Measurements from ENCODE around the gene CPSF3.

Gene CPSF3

DNA sequence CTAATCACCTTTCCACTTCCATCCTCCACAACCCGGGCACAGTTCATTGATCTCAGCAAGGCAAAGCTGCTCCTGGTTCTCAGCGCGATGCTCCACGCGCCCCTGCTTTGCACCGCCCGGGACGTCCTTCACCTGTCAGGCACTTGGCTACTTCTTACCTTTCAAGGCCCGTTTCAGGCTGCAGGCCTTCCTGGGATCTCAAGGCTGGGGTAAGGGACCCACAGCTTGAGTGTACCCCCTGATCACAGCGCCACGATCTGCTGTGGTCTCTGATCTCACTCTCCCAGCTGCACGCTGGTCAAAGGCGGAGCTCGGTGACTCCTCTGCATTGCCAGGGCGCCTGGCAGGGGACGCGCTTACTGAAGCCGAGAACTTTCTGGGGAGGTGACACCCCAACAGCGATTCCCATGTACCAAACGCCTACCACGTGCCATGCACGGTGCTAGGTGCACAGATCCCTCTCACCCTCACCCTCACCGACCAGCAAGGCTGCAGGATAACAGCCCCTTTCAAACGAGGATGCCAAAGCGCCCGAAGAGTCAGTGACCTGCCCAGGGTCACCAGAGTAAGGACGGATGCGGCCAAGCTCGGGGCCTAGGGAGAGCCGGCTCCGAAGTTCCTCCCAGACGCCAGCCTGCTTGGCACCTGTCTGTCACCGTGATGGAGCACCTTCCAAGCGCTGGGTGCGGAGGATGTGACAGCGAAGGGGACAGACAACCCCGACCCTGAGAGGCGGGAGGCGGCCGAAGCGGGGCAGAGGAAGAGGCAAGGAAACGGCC lies 944 bp upstream of the CPSF3 start:
- peak; percentile 55 for DNase-seq

DNA sequence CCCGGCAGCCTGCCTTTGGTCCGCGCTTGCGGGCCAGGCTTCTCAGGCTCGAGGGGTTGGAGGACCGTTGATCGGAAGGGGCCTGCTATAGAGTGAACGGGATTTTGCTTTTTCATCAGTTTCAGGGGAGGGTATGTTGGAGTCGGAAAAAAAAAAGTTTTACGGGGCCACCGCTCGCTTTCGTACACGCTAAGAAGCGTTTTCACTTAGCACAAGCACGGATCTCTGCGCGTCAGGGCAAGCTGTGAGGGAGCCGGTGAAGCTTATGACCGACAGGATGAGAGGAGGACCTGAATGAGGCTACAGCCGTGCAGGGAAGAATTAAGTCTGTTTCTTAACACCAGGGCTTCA lies 443 bp downstream of the CPSF3 start:
- no peak for DNase-seq

- no peak for DNase-seq
Observed at GRCh38 chr2:9424447-9425164, 1.2 kb downstream of the CPSF3 start.

- DNase-seq, result no peak
Observed at GRCh38 chr2:9428965-9429577, 5.6 kb downstream of the CPSF3 start.

DNA sequence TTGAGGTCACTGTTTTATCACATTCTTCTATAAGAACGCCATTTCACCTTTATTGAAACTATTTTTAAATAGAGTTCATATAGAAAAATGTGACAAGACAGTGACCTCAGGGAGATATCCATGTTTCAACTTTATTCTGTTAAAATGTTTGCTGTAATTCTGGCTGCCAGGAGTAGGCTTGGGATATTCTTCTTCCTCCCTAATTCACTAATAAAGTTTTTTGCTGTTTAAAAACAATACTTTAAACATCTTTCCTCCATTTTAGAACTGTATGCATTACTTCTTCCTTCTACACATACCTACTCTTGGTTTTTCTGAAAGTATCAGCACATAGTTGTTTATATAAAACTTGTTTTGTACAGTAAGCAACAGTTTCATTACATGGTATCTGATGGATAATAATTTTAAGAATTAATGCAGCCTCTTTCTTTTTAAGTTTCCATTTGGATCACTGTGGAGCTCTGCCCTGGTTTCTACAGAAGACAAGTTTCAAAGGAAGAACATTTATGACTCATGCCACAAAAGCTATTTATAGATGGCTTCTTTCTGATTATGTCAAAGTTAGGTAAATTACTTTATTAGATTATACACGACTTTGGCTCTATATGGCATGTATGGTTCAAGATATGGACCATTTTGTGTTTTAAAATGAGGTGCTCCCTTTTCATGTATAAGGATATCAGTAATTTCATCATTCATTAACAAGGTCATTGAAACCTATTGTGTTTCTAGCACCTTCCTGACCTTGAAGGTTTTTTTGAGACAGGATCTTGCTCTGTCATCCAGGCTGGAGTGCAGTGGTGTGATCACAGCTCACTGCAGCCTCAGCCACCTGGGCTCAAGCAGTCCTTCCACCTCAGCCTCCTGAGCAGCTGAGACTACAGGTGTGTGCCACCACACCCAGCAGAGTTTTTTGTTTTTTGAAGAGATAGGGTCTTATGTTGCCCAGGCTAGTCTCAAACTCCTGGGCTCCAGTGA lies 7.2 kb downstream of the CPSF3 start:
- DNase-seq, result no peak

DNA sequence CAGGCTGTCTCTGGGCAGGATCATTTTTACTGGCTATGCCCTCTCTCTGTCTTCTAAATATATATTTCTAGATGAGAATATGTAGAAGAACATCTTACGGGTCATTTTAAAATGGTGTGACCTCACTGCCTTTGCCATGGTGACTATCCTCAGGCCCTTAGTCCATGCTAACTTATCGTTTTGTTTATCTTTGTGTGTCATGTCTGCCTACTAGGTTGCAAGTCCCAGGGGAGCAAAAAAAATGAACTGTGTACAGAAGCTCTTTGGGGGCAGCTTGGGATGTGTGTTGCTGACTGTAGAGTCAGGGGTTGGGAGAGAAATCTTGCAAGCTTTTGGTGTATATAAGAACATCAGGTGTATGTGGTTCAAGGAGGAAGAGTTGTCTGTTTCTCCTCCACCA lies 11.0 kb downstream of the CPSF3 start:
- DNase-seq, result no peak

DNA sequence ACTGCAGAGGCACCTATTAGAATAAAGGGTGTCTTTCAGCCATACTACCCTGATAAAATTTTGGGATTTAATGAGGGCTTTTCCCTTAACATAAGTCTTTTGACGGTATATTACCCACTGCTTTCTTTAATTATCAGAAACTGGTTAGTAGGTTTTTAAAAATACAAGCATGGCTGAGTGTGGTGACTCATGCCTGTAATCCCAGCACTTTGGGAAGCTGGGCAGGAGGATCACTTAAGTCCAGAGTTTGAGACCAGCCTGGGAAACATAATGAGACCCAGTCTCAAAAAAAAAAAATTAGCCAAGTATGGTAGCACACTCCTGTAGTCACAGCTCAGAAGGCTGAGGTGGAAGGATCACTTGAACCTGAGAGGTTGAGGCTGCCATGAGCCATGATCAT lies 16.1 kb downstream of the CPSF3 start:
- DNase-seq, result no peak

- DNase-seq, result no peak
Observed at GRCh38 chr2:9440058-9440727, 16.7 kb downstream of the CPSF3 start.

GRCh38 chr2:9441556-9441955 lies 18.1 kb downstream of the CPSF3 start:
- no peak for DNase-seq

DNA sequence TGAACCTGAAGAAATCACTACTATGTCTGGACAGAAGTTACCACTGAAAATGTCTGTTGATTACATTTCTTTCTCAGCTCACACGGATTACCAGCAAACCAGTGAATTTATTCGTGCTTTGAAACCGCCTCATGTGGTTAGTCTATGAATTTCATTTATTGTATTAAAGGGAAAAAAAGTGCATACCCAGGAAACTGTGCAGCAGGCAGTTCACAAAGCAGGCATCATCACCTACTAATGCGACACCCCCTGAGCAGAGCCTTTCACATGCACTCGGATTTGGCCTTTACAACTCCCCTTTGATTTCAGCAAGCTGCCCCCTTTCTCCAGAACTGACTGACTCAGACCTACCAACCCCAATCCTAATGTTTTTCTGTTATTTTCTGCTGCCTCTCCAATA lies 20.1 kb downstream of the CPSF3 start:
- no peak for DNase-seq

GRCh38 chr2:9445089-9445488 lies 21.6 kb downstream of the CPSF3 start:
- DNase-seq, result no peak

DNA sequence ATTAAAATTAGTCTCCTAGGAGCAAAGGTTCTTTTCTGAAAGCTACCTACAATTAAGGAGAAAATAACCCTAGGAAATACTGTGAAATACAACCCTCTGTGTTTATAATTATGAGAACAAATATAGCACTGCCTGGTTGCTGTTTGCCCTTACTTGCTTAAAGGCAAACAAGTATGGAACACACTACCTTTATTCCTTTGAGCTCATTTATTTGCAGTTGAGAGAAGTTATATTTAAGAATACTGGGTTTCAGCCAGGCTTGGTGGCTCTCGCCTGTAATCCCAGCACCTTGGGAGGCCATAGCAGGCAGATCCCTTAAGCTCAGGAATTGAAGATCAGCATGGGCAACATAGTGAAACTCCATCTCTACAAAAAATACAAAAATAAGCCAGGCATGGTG lies 27.8 kb downstream of the CPSF3 start:
- no peak for DNase-seq

DNA sequence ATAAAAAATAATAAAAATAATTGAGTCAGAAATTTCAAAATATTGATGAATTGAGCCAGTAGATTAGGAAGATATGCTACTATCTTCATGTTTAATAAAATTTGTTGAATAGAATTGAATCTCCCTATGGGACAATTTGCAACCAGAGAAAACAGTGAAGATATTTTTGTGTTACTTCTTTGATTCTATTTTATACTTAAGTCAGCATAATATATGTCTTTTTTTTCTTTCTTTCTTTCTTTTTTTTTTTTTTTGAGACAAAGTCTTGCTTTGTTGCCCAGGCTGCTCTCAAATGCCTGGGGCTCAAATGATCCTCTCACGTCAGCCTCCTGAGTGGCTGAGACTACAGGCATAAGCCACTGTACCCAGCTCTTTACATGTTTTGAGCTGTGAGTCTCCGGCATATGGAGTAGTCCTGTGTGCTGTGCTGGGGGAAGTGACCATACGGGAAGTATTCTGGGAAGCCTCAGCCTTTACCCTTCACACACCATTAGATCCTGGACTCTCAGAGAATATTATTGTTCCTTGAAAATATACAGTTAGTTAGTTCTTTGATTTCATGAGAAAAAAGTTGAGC lies 37.1 kb downstream of the CPSF3 start:
- no peak for DNase-seq

GRCh38 chr2:9461079-9461478 lies 37.6 kb downstream of the CPSF3 start:
- no peak for DNase-seq

DNA sequence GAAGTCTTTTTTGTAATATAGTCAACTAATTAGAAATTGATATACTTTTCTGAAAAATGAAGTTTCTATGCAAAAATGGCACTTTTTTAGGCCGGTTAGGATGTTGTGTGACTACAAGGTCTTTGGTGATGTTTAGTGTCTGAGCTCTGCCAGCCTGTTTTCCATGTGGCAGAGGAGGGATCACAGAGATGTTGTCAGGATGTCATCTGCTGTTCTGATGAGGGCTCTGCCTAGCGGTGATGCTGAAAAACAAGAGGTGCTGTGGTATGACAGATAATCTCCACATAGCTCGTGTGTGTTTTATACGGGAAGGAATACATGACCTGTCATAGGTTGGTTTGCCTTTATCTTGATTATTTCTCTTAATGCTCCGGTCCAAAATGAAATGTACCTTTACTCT lies 38.9 kb downstream of the CPSF3 start:
- DNase-seq, result no peak

- no peak for DNase-seq
Observed at GRCh38 chr2:9462886-9463697, 39.6 kb downstream of the CPSF3 start.

- DNase-seq, result no peak
Observed at GRCh38 chr2:9463698-9464034, 40.2 kb downstream of the CPSF3 start.

DNA sequence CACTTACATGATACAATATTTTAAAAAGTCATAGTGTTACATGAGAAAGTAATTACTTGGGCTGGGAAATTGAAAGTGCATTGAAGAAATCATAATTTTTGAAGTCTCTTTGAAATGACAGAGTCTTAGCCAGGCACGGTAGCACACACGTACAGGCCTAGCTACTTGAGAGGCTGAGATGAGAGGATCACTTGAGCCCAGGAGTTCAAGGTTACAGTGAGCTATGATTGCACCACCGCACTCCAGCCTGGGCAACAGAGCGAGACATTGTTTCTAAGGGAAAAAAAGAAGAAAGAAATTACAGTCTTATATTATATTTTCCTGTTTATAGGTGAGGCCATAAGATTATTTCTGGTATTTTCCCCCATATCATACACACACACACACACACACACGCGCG lies 41.7 kb downstream of the CPSF3 start:
- no peak for DNase-seq

DNA sequence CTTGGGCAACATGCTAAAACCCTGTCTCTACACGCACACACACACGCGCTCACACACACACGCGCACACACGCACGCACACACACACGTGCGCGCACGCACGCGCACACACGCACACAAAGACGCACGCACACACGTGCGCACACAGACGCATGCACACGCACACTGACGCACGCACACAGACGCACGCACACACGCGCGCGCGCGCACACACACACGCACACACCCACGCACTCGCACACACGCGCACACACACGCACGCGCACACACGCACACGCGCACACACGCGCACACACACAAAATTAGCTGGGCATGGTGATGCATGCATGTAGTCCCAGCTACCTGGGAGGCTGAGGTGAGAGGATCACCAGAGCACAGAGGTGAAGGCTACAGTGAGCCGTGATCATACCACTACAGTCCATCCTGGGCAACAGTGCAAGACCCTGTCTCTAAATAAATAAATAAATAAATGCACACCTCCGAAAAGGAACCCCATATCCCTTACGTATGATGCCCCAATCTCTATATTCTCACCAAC lies 42.8 kb downstream of the CPSF3 start:
- DNase-seq, result no peak

- no peak for DNase-seq
Observed at GRCh38 chr2:9467687-9468086, 44.2 kb downstream of the CPSF3 start.

DNA sequence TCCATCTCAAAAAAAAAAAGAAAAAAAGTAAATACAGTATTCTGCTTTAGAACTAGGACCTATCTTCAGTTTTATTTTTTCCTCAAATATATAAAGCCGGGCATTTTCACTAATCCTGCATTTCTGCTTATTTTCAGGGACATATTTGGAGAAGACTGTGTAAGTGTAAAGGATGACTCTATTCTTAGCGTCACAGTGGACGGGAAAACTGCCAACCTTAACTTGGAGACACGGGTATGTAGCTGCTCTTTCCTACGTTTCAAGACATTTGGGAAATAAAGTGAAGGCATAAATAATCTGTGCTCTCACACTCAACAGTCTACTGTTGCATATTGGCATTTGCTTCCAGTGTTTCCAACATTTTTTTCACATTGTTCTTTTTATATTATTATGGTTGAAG lies 47.8 kb downstream of the CPSF3 start:
- DNase-seq, result no peak

Measured in KG1 (cell line).